ENCODE results near the gene CSGALNACT2.

GRCh38 chr10:43166207-43166879 is 28.1 kb downstream of the CSGALNACT2 start:
- TF ChIP-seq, protein P1, sequence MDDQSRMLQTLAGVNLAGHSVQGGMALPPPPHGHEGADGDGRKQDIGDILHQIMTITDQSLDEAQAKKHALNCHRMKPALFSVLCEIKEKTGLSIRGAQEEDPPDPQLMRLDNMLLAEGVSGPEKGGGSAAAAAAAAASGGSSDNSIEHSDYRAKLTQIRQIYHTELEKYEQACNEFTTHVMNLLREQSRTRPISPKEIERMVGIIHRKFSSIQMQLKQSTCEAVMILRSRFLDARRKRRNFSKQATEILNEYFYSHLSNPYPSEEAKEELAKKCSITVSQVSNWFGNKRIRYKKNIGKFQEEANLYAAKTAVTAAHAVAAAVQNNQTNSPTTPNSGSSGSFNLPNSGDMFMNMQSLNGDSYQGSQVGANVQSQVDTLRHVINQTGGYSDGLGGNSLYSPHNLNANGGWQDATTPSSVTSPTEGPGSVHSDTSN (IDR thresholded peaks at IDR 0.05) = no peak
- TF ChIP-seq YY1 (IDR thresholded peaks at IDR 0.05; ENCODE audit: low read depth) (no peak), CTCF (IDR thresholded peaks at IDR 0.05) (no peak), RFX5 (IDR thresholded peaks at IDR 0.05; ENCODE audit: low read length) (no peak)
- TF ChIP-seq, protein P2, sequence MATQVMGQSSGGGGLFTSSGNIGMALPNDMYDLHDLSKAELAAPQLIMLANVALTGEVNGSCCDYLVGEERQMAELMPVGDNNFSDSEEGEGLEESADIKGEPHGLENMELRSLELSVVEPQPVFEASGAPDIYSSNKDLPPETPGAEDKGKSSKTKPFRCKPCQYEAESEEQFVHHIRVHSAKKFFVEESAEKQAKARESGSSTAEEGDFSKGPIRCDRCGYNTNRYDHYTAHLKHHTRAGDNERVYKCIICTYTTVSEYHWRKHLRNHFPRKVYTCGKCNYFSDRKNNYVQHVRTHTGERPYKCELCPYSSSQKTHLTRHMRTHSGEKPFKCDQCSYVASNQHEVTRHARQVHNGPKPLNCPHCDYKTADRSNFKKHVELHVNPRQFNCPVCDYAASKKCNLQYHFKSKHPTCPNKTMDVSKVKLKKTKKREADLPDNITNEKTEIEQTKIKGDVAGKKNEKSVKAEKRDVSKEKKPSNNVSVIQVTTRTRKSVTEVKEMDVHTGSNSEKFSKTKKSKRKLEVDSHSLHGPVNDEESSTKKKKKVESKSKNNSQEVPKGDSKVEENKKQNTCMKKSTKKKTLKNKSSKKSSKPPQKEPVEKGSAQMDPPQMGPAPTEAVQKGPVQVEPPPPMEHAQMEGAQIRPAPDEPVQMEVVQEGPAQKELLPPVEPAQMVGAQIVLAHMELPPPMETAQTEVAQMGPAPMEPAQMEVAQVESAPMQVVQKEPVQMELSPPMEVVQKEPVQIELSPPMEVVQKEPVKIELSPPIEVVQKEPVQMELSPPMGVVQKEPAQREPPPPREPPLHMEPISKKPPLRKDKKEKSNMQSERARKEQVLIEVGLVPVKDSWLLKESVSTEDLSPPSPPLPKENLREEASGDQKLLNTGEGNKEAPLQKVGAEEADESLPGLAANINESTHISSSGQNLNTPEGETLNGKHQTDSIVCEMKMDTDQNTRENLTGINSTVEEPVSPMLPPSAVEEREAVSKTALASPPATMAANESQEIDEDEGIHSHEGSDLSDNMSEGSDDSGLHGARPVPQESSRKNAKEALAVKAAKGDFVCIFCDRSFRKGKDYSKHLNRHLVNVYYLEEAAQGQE (IDR thresholded peaks at IDR 0.05; ENCODE audit: low read depth, low read length) = no peak

Measured in SK-N-SH (cell line).